ENCODE measurements around the gene C1QL4. TPM values are rescaled to one million over a fixed set of nuclear protein-coding genes. Genes with fewer than 3 reads are reported as not detected.

The C1QL4 gene
- total and polyA plus RNA-seq, 7 donors, result 0.03 TPM; not detected in 6

GRCh38 chr12:49332891-49333371, 4.1 kb downstream of the C1QL4 start:
- intact Hi-C loops (cut with DNase I), result no loop called here
- Histone ChIP-seq H3K27ac (no peak overlapping the region), H3K4me3 (no peak overlapping the region), H3K36me3 (no peaks in the 10 kb centered on the region), H3K4me1 (peaks cover 0 to 33% (median 23%) of the 10 kb centered on the region in 4 donors), H3K27me3 (peaks cover 31 to 78% (median 54%) of the 10 kb centered on the region in 3 donors), H3K9me3 (no peaks in the 10 kb centered on the region)
- TF ChIP-seq EP300 (IDR thresholded peaks at IDR 0.05), result no peak
- peak; percentile 57 for DNase-seq
- 28 to 54% methylated on average over 40 of the region's 40 CpGs for WGBS, 2 donors

- WGBS, 2 donors, result 81 to 84% methylated on average over 17 of the region's 17 CpGs
- no peak overlapping the region for H3K4me3 ChIP-seq
- intact Hi-C loops (cut with DNase I), result no loop called here
- TF ChIP-seq EP300 (IDR thresholded peaks at IDR 0.05) (no peak), CTCF (IDR thresholded peaks at IDR 0.05) (no peak), POLR2AphosphoS5 (IDR thresholded peaks at IDR 0.05) (no peak), POLR2A (IDR thresholded peaks at IDR 0.05) (no peak)
- H3K36me3 ChIP-seq, result no peaks in the 10 kb centered on the region
- H3K27ac ChIP-seq, result no peak overlapping the region
- DNase-seq, result peak; percentile 33
- no peaks in the 10 kb centered on the region for H3K9me3 ChIP-seq
- peaks cover 0 to 33% (median 22%) of the 10 kb centered on the region in 4 donors for H3K4me1 ChIP-seq
- peaks cover 29 to 73% (median 50%) of the 10 kb centered on the region in 3 donors for H3K27me3 ChIP-seq
Measured at GRCh38 chr12:49332441-49332861, 4.5 kb downstream of the C1QL4 start.

GRCh38 chr12:49331380-49332222, 5.4 kb downstream of the C1QL4 start:
- Histone ChIP-seq H3K27ac (no peak overlapping the region), H3K9me3 (no peaks in the 10 kb centered on the region), H3K4me1 (peaks cover 0 to 26% (median 14%) of the 10 kb centered on the region in 4 donors), H3K27me3 (peaks cover 26 to 65% (median 41%) of the 10 kb centered on the region in 3 donors), H3K4me3 (no peak overlapping the region), H3K36me3 (no peaks in the 10 kb centered on the region)
- intact Hi-C loops (cut with DNase I), result no loop called here
- peak; percentile 81 for DNase-seq
- WGBS, 2 donors, result 29 to 58% methylated on average over 11 of the region's 11 CpGs
- peak; percentile 50 to 74 (median 69) for TF ChIP-seq CTCF (IDR thresholded peaks at IDR 0.05)
- no peak for TF ChIP-seq POLR2A (IDR thresholded peaks at IDR 0.05)

GRCh38 chr12:49330631-49331379, 6.2 kb downstream of the C1QL4 start:
- TF ChIP-seq POLR2A (IDR thresholded peaks at IDR 0.05), result no peak
- TF ChIP-seq EP300 (IDR thresholded peaks at IDR 0.05), result no peak
- no peak for TF ChIP-seq POLR2AphosphoS5 (IDR thresholded peaks at IDR 0.05)
- TF ChIP-seq CTCF (IDR thresholded peaks at IDR 0.05), result no peak
- H3K9me3 ChIP-seq, result no peaks in the 10 kb centered on the region
- 60 to 79% methylated on average over 14 of the region's 14 CpGs for WGBS, 2 donors
- H3K4me1 ChIP-seq, result peaks cover 0 to 19% (median 11%) of the 10 kb centered on the region in 4 donors
- peaks cover 18 to 57% (median 33%) of the 10 kb centered on the region in 3 donors for H3K27me3 ChIP-seq
- DNase-seq, result peak; percentile 56
- intact Hi-C loops (cut with DNase I), result no loop called here
- no peak overlapping the region for H3K27ac ChIP-seq
- no peaks in the 10 kb centered on the region for H3K36me3 ChIP-seq
- no peak overlapping the region for H3K4me3 ChIP-seq
